ENCODE results near the gene CDC42. TPM values are rescaled to one million over a fixed set of nuclear protein-coding genes. Genes with fewer than 3 reads are reported as not detected.
"Not testable (repeated sequence)": the region's sequence is repeated elsewhere in the genome, so short reads cannot be mapped to it uniquely, and the experiment has no call there.

The CDC42 gene
- total RNA-seq, 1 donor = 525 TPM

DNA sequence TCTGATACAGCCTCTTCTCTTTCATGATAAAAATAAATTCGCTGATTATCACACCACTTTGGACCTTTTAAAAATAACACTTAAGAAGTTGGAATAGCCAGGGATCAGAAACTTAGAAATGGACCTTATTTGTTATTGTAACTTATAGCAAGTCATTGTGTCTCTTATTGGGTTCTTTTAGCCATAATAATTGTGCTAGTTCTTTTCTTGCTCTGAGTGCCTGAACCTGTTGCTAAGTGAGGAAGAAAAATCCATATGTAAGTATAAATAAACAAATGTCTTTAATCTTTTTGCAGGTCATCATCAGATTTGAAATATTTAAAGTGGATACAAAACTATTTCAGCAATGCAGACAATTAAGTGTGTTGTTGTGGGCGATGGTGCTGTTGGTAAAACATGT, 25.6 kb downstream of the CDC42 start:
- DNase-seq (ENCODE audit: low read depth) = no peak
- TF ChIP-seq, protein P1, sequence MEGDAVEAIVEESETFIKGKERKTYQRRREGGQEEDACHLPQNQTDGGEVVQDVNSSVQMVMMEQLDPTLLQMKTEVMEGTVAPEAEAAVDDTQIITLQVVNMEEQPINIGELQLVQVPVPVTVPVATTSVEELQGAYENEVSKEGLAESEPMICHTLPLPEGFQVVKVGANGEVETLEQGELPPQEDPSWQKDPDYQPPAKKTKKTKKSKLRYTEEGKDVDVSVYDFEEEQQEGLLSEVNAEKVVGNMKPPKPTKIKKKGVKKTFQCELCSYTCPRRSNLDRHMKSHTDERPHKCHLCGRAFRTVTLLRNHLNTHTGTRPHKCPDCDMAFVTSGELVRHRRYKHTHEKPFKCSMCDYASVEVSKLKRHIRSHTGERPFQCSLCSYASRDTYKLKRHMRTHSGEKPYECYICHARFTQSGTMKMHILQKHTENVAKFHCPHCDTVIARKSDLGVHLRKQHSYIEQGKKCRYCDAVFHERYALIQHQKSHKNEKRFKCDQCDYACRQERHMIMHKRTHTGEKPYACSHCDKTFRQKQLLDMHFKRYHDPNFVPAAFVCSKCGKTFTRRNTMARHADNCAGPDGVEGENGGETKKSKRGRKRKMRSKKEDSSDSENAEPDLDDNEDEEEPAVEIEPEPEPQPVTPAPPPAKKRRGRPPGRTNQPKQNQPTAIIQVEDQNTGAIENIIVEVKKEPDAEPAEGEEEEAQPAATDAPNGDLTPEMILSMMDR (IDR thresholded peaks at IDR 0.05; ENCODE audit: insufficient read depth, low read length) = no peak
- H3K4me3 ChIP-seq (ENCODE audit: low read depth, low read length) = no peak overlapping the region

DNA sequence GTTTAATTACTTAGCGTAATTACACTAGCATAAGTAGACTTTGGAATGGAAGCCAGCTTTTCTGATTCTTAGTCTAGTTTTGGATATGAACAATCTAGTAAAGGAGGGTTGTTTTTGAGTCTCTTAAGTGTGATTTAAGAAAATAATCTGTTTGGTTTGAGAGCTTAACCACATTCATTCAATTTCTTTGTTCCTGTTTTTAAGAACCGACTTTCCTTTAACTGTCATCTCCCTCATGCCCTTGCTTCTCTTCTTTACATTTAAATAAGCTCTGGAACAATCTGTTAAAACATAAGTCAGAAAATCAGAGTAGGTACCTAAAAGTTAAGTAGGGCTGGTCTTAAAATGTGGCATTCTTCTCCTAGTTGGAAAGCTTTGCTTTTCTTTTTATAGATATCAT, 27.7 kb downstream of the CDC42 start:
- no peak for DNase-seq (ENCODE audit: low read depth)
- H3K4me3 ChIP-seq (ENCODE audit: low read depth, low read length) = no peak overlapping the region
- TF ChIP-seq, protein P1 (IDR thresholded peaks at IDR 0.05; ENCODE audit: insufficient read depth, low read length) = no peak

DNA sequence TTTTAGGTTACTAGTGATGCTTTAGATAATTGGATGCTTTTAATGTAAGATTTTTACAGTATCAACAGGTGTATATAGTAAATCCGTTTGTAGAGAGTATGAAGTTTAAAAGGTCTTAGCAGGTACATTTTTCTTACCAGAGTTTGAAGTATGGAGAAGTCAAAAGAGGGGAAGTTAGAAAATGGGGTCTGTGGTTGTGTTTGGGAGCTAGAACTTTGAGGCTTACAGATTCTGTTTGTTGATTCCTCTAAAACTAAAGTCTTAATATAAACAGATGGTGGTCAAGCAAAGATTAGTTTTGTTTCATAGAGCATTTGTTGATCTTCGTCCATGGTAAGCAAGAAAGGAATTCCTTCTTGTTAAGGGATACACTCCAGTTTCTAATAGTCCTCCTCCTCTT, 35.8 kb downstream of the CDC42 start:
- no peak for DNase-seq (ENCODE audit: low read depth)
- TF ChIP-seq, protein P1 (IDR thresholded peaks at IDR 0.05; ENCODE audit: insufficient read depth, low read length) = no peak
- no peak overlapping the region for H3K4me3 ChIP-seq (ENCODE audit: low read depth, low read length)

DNA sequence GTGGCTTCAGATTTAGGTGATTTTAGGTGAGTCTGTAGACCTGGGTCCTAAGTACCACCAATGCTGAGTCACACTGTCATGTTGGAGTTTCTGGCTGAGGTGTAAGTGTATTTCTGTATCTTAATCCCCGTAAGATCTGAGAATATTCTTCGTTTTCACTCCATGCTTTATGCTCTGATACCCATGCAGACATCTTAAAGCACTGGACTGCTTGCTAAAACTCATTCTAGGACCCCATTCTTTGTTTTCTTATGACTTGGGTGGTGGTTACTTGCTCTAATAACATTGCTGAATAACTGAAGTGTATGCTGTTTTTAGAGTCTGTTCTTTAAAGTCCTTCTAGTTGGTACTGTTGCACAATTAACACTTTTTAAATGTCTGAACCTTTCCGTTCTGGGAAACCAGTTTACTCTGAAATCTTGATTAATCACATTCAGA, 36.6 kb downstream of the CDC42 start:
- H3K4me3 ChIP-seq (ENCODE audit: low read depth, low read length) = no peak overlapping the region
- TF ChIP-seq, protein P1 (IDR thresholded peaks at IDR 0.05; ENCODE audit: insufficient read depth, low read length) = no peak
- DNase-seq (ENCODE audit: low read depth) = no peak

DNA sequence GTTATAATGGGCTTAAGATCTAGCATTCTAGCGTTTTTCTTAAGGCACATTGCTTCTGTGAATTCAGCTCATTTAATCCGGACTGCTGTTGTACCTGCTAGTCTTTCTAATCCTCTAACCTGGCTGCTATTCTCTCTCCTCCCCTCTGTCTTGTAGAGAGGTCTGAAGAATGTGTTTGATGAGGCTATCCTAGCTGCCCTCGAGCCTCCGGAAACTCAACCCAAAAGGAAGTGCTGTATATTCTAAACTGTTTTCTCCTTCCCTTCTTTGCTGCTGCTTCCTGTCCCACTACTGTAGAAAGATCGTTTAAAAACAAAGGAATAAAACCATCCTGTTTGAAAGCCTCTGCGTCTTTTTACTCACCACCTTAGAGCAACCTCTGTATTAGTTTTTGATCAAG, 37.3 kb downstream of the CDC42 start:
- TF ChIP-seq, protein P1 (IDR thresholded peaks at IDR 0.05; ENCODE audit: insufficient read depth, low read length) = no peak
- no peak overlapping the region for H3K4me3 ChIP-seq (ENCODE audit: low read depth, low read length)
- no peak for DNase-seq (ENCODE audit: low read depth)

DNA sequence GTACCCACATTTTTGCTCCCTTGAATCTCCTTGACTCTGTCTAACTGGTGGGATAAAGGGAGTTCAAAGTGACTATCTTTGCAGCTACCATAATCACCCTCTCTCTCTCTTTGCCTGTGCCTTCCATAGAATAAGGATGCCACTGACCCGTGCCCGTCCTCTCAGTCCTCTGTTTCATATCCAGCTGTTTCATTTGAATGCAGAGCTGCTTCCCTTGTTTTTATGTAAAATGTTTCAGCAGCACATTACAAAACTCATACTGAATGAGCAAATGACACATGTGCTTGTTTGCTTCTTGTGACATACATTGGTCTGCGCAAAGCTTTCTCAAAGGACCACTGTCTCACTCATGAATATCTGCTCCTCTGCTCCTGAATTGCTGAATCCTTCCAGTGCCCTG, 38.4 kb downstream of the CDC42 start:
- no peak for DNase-seq (ENCODE audit: low read depth)
- H3K4me3 ChIP-seq (ENCODE audit: low read depth, low read length) = no peak overlapping the region
- TF ChIP-seq, protein P1 (IDR thresholded peaks at IDR 0.05; ENCODE audit: insufficient read depth, low read length) = no peak

DNA sequence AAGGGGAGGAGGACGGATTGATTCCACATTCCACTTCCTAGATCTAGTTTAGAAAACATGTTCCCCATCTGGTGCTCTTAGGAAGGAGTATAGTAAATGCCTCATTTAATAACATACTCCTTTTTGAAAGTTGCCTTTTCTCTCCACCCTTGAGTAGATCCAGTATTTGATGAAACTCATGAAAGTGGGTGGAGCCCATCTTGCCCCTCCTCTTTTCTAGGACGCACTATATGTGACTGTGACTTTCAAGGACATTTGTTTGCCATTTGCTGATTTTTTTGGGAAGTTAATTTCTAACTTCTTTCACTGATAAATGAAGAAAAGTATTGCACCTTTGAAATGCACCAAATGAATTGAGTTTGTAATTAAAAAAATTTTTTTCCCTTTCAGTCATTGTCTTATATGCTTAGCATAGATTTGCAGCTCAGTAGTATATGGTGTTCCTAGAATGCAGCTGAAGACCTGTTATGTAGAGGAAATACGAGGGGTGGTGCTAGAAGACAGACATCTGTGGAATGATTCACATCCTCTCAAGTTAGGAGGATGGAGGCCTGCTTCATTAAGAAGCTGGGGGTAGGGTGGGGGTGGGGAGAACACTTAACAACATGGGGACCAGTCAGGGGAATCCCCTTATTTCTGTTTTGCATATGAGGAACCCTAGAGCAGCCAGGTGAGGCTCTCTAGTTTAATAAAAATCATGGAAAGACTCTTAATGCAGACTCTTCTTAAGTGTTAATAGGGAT, 39.7 kb downstream of the CDC42 start:
- not testable (repeated sequence) for DNase-seq (ENCODE audit: low read depth); H3K4me3 ChIP-seq (ENCODE audit: low read depth, low read length)
